ENCODE data around the gene PPAN. TPM values are rescaled to one million over a fixed set of nuclear protein-coding genes. Genes with fewer than 3 reads are reported as not detected.

PPAN gene
- total RNA-seq, 1 donor from 2014 or later = 45.3 TPM

GRCh38 chr19:10126213-10126639, 20.1 kb downstream of the PPAN start:
- FAIRE-seq (no peak), DNase-seq (ENCODE audit: low read depth) (no peak)
- TF ChIP-seq CTCF (IDR thresholded peaks at IDR 0.05; ENCODE audit: insufficient read depth, low read length, severe bottlenecking) = no peak
- H3K4me3 ChIP-seq (ENCODE audit: low read depth, low read length) = no peak overlapping the region
- peaks cover 1% of the 10 kb centered on the region for H3K36me3 ChIP-seq (ENCODE audit: control insufficient read depth, insufficient read depth, low read length)
- H3K27me3 ChIP-seq (ENCODE audit: control insufficient read depth, insufficient read depth, low read length) = no peaks in the 10 kb centered on the region

GRCh38 chr19:10132905-10133304, 26.7 kb downstream of the PPAN start:
- Histone ChIP-seq H3K36me3 (ENCODE audit: control insufficient read depth, insufficient read depth, low read length) (peaks cover 14% of the 10 kb centered on the region), H3K27me3 (ENCODE audit: control insufficient read depth, insufficient read depth, low read length) (no peaks in the 10 kb centered on the region), H3K4me3 (ENCODE audit: low read depth, low read length) (no peak overlapping the region)
- FAIRE-seq = no peak
- TF ChIP-seq CTCF (IDR thresholded peaks at IDR 0.05; ENCODE audit: insufficient read depth, low read length, severe bottlenecking) = no peak
- no peak for DNase-seq (ENCODE audit: low read depth)

- peak; percentile 90 for FAIRE-seq
- no peak for DNase-seq (ENCODE audit: low read depth)
- Histone ChIP-seq H3K27me3 (ENCODE audit: control insufficient read depth, insufficient read depth, low read length) (no peaks in the 10 kb centered on the region), H3K4me3 (ENCODE audit: low read depth, low read length) (no peak overlapping the region), H3K36me3 (ENCODE audit: control insufficient read depth, insufficient read depth, low read length) (peaks cover 14% of the 10 kb centered on the region)
- TF ChIP-seq CTCF (IDR thresholded peaks at IDR 0.05; ENCODE audit: insufficient read depth, low read length, severe bottlenecking) = no peak
These were observed 27.4 kb downstream of the PPAN start for GRCh38 chr19:10133596-10133995.

GRCh38 chr19:10134040-10134439, 27.9 kb downstream of the PPAN start:
- Histone ChIP-seq H3K27me3 (ENCODE audit: control insufficient read depth, insufficient read depth, low read length) (no peaks in the 10 kb centered on the region), H3K36me3 (ENCODE audit: control insufficient read depth, insufficient read depth, low read length) (peaks cover 16% of the 10 kb centered on the region), H3K4me3 (ENCODE audit: low read depth, low read length) (no peak overlapping the region)
- no peak for TF ChIP-seq CTCF (IDR thresholded peaks at IDR 0.05; ENCODE audit: insufficient read depth, low read length, severe bottlenecking)
- DNase-seq (ENCODE audit: low read depth) = no peak
- FAIRE-seq = no peak

GRCh38 chr19:10135551-10136334, 29.6 kb downstream of the PPAN start:
- DNase-seq (ENCODE audit: low read depth) = peak; percentile 15
- FAIRE-seq = no peak
- no peaks in the 10 kb centered on the region for H3K27me3 ChIP-seq (ENCODE audit: control insufficient read depth, insufficient read depth, low read length)
- H3K4me3 ChIP-seq (ENCODE audit: low read depth, low read length) = no peak overlapping the region
- TF ChIP-seq CTCF (IDR thresholded peaks at IDR 0.05; ENCODE audit: insufficient read depth, low read length, severe bottlenecking) = no peak
- H3K36me3 ChIP-seq (ENCODE audit: control insufficient read depth, insufficient read depth, low read length) = peaks cover 28% of the 10 kb centered on the region

GRCh38 chr19:10136936-10137335, 30.8 kb downstream of the PPAN start:
- H3K4me3 ChIP-seq (ENCODE audit: low read depth, low read length) = no peak overlapping the region
- FAIRE-seq (no peak), DNase-seq (ENCODE audit: low read depth) (no peak)
- peaks cover 32% of the 10 kb centered on the region for H3K36me3 ChIP-seq (ENCODE audit: control insufficient read depth, insufficient read depth, low read length)
- TF ChIP-seq CTCF (IDR thresholded peaks at IDR 0.05; ENCODE audit: insufficient read depth, low read length, severe bottlenecking) = no peak
- no peaks in the 10 kb centered on the region for H3K27me3 ChIP-seq (ENCODE audit: control insufficient read depth, insufficient read depth, low read length)

All from bronchial epithelial cell (primary cell).